MM.1S (cell line): Measurements from ENCODE around the gene POTEH.
"Not testable (repeated sequence)": the region's sequence is repeated elsewhere in the genome, so short reads cannot be mapped to it uniquely, and the experiment has no call there.

ENCODE experiments used
- DNase-seq: peaks from one replicate; pipeline ENCODE4 v3.0.0-alpha.2; 2015
- H2AFZ ChIP-seq: fragments of 300-600 bp; sonication (generic); 2 replicates; pipeline ENCODE4 v1.6.0; 2016; ENCODE audit warnings: antibody characterized with exemption, low read length
- H3F3A ChIP-seq: fragments of 300-600 bp; sonication (generic); 2 replicates; pipeline ENCODE4 v1.6.1; 2016; ENCODE audit warnings: mild to moderate bottlenecking, antibody characterized with exemption, low read length, moderate library complexity, mixed read lengths; ENCODE audit not compliant: insufficient read depth
- H3K27ac ChIP-seq: fragments of 300-600 bp; sonication (generic); 2 replicates; pipeline ENCODE4 v1.5.1; 2016; ENCODE audit warnings: mild to moderate bottlenecking, low read length
- H3K27me3 ChIP-seq: fragments of 300-600 bp; sonication (generic); replicated peaks from 2 replicates; pipeline ENCODE4 v1.6.0; 2016; ENCODE audit warnings: low read length; ENCODE audit not compliant: insufficient read depth
- H3K36me3 ChIP-seq: fragments of 300-600 bp; sonication (generic); replicated peaks from 2 replicates; pipeline ENCODE4 v1.6.1; 2016; ENCODE audit warnings: mild to moderate bottlenecking, low read length, mixed read lengths; ENCODE audit not compliant: insufficient read depth
- H3K4me1 ChIP-seq: fragments of 300-600 bp; sonication (generic); 2 replicates; pipeline ENCODE4 v1.6.1; 2016; ENCODE audit warnings: low read length, mixed read lengths
- H3K4me2 ChIP-seq: fragments of 300-600 bp; sonication (generic); 2 replicates; pipeline ENCODE4 v1.6.0; 2016; ENCODE audit warnings: low read depth, low read length
- H3K4me3 ChIP-seq: fragments of 300-600 bp; sonication (generic); 2 replicates; pipeline ENCODE4 v1.5.1; 2016; ENCODE audit warnings: low read length, mixed read lengths
- H3K79me2 ChIP-seq: fragments of 300-600 bp; sonication (generic); 2 replicates; pipeline ENCODE4 v1.6.1; 2016; ENCODE audit warnings: mixed run types, low read length, mixed read lengths
- H3K9ac ChIP-seq: fragments of 300-600 bp; sonication (generic); 2 replicates; pipeline ENCODE4 v1.6.1; 2016; ENCODE audit warnings: low read length, mixed read lengths
- H3K9me2 ChIP-seq: fragments of 300-600 bp; sonication (generic); replicated peaks from 2 replicates; pipeline ENCODE4 v1.6.1; 2016; ENCODE audit warnings: mild to moderate bottlenecking, low read length, mixed read lengths; ENCODE audit not compliant: insufficient read depth
- H3K9me3 ChIP-seq: fragments of 300-600 bp; sonication (generic); replicated peaks from 2 replicates; pipeline ENCODE4 v1.6.1; 2016; ENCODE audit warnings: mild to moderate bottlenecking, low read length, mixed read lengths; ENCODE audit not compliant: insufficient read depth
- H4K20me1 ChIP-seq: fragments of 300-600 bp; sonication (generic); 2 replicates; pipeline ENCODE4 v1.6.1; 2016; ENCODE audit warnings: mild to moderate bottlenecking, low read length, moderate library complexity, mixed read lengths; ENCODE audit not compliant: insufficient read depth

Gene POTEH

DNA sequence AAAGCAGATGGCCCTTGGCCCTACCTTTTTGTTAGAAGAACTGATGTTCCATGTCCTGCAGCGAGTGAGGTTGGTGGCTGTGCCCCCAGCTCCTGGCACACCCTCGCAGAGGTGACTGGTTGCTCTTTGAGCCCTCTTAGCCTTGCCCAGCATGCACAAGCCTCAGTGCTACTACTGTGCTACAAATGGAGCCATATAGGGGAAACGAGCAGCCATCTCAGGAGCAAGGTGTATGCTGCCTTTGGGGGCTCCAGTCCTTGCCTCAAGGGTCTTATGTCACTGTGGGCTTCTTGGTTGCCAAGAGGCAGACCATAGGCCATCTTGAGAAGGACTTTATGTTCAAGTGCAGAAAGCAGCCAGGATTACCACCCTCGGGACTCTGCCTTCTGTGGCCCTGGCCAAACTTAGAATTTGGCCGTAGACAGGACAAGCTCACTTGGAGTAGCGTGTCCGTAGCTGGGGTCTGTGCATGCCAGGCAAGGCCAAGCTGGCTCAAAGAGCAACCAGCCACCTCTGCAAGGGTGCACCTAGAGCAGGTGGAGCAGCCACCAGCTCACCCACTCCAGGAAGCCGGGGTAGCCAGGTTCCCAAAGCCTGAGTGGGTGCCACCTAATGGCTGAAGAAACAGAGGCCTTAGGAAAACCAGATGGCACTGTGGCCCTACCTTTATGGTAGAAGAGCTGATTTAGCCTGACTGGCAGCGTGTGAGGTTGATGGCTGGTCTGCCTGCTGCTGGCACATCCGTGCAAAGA, 48.5 kb downstream of the POTEH start:
- not testable (repeated sequence) for H3K4me3 ChIP-seq, H3K9me3 ChIP-seq, H3K36me3 ChIP-seq

DNA sequence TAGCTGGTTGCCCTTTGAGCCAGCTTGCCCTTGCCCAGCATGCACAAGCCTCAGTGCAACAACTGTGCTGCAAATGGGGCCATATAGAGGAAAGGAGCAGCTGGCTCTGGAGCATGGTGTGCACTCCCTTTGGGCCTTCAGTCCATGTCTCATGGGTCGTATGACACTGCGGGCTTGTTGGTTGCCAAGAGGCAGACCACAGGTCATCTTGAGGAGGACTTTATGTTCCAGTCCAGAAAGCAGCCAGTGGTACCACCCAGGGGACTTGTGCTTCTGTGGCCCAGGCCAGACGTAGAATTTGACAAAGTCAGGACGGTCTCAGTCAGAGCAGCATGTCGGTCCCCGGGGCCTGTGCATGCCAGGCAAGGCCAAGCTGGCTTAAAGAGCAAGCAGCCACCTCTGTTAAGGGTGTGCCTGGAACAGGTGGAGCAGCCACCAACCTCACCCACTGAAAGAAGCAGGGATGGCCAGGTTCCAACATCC, 49.1 kb downstream of the POTEH start:
- H3F3A ChIP-seq, H3K9me3 ChIP-seq, H3K27me3 ChIP-seq, H3K79me2 ChIP-seq, DNase-seq, H3K9ac ChIP-seq, H3K27ac ChIP-seq, H3K9me2 ChIP-seq, H3K4me2 ChIP-seq, H3K36me3 ChIP-seq, H3K4me1 ChIP-seq, H3K4me3 ChIP-seq, H4K20me1 ChIP-seq, H2AFZ ChIP-seq: not testable (repeated sequence)

More for the DNA sequence above, 48.5 kb downstream of the POTEH start:
- H3K4me2 ChIP-seq, H3K9ac ChIP-seq, DNase-seq, H3K27ac ChIP-seq, H3K9me2 ChIP-seq, H3K27me3 ChIP-seq, H3K79me2 ChIP-seq, H2AFZ ChIP-seq, H3F3A ChIP-seq, H3K4me1 ChIP-seq, H4K20me1 ChIP-seq: not testable (repeated sequence)

DNA sequence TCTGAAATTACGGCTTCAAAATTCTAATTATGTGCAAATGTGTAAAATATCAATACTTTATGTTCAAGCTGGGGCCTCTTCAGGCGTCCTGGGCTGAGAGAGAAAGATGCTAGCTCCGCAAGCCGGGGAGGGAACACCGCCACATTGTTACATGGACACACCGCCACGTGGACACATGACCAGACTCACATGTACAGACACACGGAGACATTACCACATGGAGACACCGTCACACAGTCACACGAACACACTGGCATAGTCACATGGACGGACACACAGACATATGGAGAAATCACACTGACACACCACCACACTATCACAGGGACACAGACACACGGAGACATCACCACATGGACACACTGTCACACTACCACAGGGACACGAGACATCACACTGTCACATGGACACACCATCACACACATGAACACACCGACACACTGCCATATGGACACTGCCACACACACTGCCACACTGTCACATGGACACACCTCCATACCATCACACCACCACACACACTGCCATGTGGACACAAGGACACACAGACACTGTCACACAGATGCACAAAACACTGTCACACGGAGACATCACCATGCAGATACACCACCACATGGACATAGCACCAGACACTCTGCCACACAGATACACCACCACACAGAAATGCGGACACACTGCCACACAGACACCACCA, 58.0 kb downstream of the POTEH start:
- H3K4me2 ChIP-seq, H3F3A ChIP-seq, H3K79me2 ChIP-seq, H3K9me2 ChIP-seq, H3K4me3 ChIP-seq, H3K27me3 ChIP-seq, H3K4me1 ChIP-seq, H3K9me3 ChIP-seq, H2AFZ ChIP-seq, H3K36me3 ChIP-seq, H3K27ac ChIP-seq, H3K9ac ChIP-seq, DNase-seq, H4K20me1 ChIP-seq: not testable (repeated sequence)

DNA sequence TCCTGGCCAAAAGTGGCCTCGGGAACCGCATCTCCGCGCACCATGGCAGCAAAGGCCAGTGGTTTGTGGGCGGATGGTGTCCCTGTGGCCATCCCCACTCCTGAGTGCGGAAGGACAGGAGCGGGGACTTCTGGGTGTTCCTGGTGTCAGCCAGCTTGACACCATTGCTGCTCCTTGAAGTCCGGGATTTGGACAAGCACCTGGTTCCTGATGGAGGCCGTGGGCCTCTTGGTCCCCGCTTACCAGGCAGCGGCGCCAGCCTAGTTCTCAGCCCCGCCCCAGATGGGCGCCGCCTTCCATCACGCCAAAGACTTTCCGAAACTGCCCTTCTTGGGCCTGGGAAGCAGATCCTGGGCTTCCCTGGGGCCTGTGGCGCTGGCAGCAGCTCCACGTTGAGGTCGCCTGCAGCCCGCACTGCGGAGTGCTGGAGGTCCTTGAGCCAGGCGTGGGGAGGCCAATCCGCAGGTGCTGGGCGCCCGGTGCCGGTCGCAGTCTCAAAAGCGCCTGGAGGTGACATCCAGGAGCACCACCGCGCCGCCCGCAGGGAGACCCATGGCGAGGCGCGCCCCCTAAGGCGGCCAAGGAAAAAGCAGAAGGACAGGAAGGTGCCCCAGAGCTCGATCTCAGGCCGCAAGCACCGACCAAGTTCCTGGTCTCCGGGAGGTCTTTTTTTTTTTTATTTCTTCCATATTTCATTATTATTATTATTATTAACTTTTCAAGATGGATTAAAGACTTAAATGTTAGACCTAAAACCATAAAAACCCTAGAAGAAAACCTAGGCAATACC, 59.5 kb downstream of the POTEH start:
- H3K27me3 ChIP-seq, H4K20me1 ChIP-seq, H3K4me1 ChIP-seq, H3K9me3 ChIP-seq, H3K79me2 ChIP-seq, H3K36me3 ChIP-seq, H3K4me3 ChIP-seq, DNase-seq, H3K27ac ChIP-seq, H3K9me2 ChIP-seq, H2AFZ ChIP-seq, H3K4me2 ChIP-seq, H3F3A ChIP-seq, H3K9ac ChIP-seq: not testable (repeated sequence)

DNA sequence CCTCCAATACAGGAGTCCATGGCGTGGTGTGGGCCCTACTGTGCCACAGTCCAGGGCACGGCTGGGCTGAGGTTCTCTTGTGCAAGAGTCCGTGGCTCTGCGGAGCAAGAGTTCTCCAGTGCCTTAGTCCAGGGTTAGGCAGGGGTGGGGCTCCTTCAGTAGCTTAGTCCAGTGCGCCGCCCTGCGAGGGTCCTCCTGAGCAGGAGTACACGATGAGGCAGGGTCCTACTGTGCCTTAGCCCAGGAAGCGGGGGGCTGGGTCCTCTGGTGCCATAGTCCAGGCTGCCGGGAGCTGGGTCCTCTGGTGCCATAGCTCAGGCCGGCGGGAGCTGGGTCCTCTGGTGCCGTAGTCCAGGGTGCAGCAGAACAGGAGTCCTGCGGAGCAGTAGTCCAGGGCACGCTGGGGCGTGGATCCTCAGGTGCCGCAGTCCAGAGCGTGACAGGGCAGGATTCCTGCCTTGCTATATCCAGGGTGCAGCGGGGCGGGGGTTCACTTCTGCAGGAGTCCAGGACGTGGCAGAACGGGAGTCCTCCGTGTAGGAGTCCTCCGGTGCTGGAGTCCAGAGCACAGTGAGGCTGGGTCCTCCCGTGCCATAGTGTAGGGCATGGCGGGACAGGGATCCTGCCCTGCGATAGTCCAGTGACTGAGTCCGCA, 69.7 kb downstream of the POTEH start:
- not testable (repeated sequence) for H3K9me3 ChIP-seq, H3K27me3 ChIP-seq, H3K9ac ChIP-seq, H3F3A ChIP-seq, H3K27ac ChIP-seq, H3K36me3 ChIP-seq, H3K9me2 ChIP-seq, H4K20me1 ChIP-seq, H3K4me2 ChIP-seq, H3K4me3 ChIP-seq, H3K79me2 ChIP-seq, DNase-seq, H2AFZ ChIP-seq, H3K4me1 ChIP-seq

GRCh38 chr22:15760388-15761150, 70.7 kb downstream of the POTEH start:
- not testable (repeated sequence) for DNase-seq, H3K27me3 ChIP-seq, H3K9me3 ChIP-seq

DNA sequence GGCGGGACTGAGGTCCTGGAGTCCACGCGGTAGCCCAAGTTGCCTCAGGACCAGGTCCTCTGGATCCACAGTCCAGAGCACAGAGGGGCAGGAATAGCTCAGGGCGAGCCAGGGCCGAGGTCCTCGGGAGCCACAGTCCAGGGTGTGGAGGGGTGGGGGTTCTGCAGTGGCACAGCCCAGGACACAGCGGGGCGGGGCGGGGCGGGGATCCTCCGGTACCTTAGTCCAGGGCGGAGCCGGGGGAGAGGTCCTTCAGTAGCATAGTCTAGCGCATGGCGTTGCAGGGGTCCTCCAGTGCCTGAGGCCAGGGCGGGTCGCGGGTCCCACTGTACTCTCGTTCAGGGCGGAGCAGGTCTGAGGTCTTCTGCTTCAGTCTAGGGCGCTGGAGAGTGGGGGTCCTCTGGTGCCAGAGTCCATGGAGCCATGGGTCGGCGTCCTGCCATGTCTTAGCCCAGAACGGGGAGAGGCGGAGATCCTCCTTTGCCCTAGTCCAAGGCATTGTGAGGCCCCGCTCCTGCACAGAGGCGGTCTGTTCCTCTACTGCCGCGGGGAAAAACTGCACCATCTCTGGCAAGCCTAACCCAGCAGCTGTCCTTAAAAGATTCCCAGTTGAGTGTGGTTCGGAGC, 71.4 kb downstream of the POTEH start:
- not testable (repeated sequence) for H4K20me1 ChIP-seq, H3K4me1 ChIP-seq, H3K9ac ChIP-seq, H3K9me3 ChIP-seq, H3K9me2 ChIP-seq, H3K27me3 ChIP-seq, H3K27ac ChIP-seq, H3F3A ChIP-seq, H3K4me3 ChIP-seq, H3K4me2 ChIP-seq, H3K79me2 ChIP-seq, H2AFZ ChIP-seq, DNase-seq, H3K36me3 ChIP-seq

More at GRCh38 chr22:15760388-15761150, 70.7 kb downstream of the POTEH start:
- not testable (repeated sequence) for H3K27ac ChIP-seq, H3K4me1 ChIP-seq, H2AFZ ChIP-seq, H3K9ac ChIP-seq, H3K4me3 ChIP-seq, H4K20me1 ChIP-seq, H3K9me2 ChIP-seq, H3K4me2 ChIP-seq, H3K36me3 ChIP-seq, H3F3A ChIP-seq, H3K79me2 ChIP-seq
